ENCODE results near the gene PLK2.

The PLK2 gene

DNA sequence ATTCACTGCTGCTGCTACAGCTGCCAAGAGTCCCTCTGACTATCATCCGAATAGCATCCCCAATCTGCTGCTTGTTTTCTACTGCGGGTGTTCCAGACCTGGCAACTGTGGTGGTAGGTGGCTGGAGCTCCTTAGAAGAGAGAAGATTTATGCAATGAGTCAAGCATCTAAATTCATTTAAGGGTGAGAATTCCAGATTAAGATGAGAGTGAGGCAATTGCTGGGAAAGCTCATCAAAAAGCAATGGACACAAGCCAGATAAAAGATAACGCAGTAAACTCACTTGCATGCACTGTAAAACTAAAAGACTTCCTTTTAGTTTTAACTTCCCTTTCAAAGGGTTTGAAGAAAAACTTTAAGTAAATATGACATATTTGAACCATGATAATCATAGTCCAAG lies 3.9 kb downstream of the PLK2 start:
- no peak overlapping the region for H3K4me3 ChIP-seq (ENCODE audit: low read depth, low read length)
- TF ChIP-seq, protein P1, sequence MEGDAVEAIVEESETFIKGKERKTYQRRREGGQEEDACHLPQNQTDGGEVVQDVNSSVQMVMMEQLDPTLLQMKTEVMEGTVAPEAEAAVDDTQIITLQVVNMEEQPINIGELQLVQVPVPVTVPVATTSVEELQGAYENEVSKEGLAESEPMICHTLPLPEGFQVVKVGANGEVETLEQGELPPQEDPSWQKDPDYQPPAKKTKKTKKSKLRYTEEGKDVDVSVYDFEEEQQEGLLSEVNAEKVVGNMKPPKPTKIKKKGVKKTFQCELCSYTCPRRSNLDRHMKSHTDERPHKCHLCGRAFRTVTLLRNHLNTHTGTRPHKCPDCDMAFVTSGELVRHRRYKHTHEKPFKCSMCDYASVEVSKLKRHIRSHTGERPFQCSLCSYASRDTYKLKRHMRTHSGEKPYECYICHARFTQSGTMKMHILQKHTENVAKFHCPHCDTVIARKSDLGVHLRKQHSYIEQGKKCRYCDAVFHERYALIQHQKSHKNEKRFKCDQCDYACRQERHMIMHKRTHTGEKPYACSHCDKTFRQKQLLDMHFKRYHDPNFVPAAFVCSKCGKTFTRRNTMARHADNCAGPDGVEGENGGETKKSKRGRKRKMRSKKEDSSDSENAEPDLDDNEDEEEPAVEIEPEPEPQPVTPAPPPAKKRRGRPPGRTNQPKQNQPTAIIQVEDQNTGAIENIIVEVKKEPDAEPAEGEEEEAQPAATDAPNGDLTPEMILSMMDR (IDR thresholded peaks at IDR 0.05; ENCODE audit: borderline replicate concordance, insufficient read depth, low read depth, low read length) = no peak

- no peak overlapping the region for H3K4me3 ChIP-seq (ENCODE audit: low read depth, low read length)
- TF ChIP-seq, protein P1 (IDR thresholded peaks at IDR 0.05; ENCODE audit: borderline replicate concordance, insufficient read depth, low read depth, low read length) = no peak
Measured at GRCh38 chr5:58455480-58455879, 4.4 kb downstream of the PLK2 start.

DNA sequence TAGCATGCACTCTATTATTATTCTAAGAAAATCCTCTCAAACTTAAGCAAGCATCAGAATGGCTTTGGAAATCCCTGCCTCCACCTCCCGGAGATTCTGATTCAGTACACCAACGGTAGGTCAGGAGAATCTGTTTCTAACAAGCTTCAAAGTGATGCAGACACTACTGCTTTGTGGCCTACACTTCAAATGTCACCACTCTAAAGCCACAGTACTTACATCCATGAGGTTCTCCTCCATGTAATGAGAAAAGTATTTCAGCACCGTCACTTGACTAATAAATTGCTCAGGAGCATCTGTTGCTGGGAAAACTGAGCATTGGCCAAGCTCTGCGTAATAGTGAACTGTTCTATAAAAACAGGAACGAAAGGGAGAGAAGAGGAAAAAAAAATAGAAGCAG lies 4.8 kb downstream of the PLK2 start:
- TF ChIP-seq, protein P1 (IDR thresholded peaks at IDR 0.05; ENCODE audit: borderline replicate concordance, insufficient read depth, low read depth, low read length) = no peak
- H3K4me3 ChIP-seq (ENCODE audit: low read depth, low read length) = no peak overlapping the region

GRCh38 chr5:58454025-58454424 lies 5.9 kb downstream of the PLK2 start:
- no peak overlapping the region for H3K4me3 ChIP-seq (ENCODE audit: low read depth, low read length)
- TF ChIP-seq, protein P1 (IDR thresholded peaks at IDR 0.05; ENCODE audit: borderline replicate concordance, insufficient read depth, low read depth, low read length) = no peak

DNA sequence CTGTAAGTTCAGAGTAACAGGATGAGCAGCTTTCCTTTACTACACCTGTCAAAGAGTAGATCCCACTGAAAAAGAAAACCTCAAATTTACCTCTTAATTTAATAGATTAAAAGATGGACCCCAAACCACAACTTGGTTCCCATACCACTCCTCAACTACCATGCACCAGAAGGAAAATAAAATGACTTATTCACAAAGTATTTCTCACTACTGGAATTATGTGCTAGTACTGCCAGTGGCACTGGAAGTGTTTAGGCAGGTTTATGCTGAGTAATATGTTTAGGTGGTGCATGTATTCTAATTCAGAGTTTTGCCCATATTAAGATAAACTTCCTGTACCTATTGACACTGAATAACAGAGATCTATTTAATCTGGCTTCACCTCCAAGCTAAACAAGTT lies 6.6 kb downstream of the PLK2 start:
- TF ChIP-seq, protein P1 (IDR thresholded peaks at IDR 0.05; ENCODE audit: borderline replicate concordance, insufficient read depth, low read depth, low read length) = no peak
- no peak overlapping the region for H3K4me3 ChIP-seq (ENCODE audit: low read depth, low read length)

DNA sequence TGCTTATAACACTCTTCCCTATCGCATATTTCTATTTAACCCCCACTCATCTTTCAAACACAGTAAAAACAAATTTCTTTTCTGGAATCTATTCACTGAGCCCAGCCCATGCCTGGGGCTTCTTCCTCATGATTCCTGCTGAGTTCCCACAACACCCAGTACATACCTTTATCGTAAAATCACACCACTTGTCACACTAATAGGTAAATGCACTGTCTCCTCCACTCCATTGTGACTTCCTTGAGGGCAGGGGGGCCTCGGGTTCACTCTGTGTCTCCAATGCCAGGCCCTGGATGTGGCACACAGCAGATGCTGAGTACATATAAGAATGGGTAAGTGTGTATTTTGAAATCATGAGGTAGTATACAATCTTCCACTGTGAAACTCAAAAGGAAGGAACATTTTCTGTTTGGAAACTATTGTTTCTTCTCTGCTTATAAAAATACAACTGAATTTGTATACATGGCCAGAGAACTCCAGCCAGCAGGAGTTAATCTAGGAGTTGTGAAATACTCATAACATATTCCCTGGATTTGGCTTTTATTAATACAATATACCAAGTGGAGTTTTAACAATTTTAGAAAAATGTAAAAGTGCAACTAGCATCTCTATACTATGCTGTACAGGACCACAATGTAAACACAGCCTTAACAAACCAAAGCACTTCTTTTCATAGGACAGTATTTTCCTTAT lies 7.2 kb downstream of the PLK2 start:
- no peak overlapping the region for H3K4me3 ChIP-seq (ENCODE audit: low read depth, low read length)
- TF ChIP-seq, protein P1 (IDR thresholded peaks at IDR 0.05; ENCODE audit: borderline replicate concordance, insufficient read depth, low read depth, low read length) = no peak
